GM19395 (cell line): Measurements from ENCODE around the gene GRID1.

Experiments
- ATAC-seq: cut with Tn5 transposase; IDR thresholded peaks from one replicate; pipeline ENCODE4 v1.9.1; 2021; ENCODE audit warnings: mild to moderate bottlenecking, moderate library complexity; ENCODE audit not compliant: unreplicated experiment

Gene GRID1

GRCh38 chr10:86160890-86161585 is 205.6 kb downstream of the GRID1 start:
- no peak for ATAC-seq

- no peak for ATAC-seq
Observed at GRCh38 chr10:86159797-86160196, 206.8 kb downstream of the GRID1 start.

- ATAC-seq: no peak
Observed at GRCh38 chr10:86155054-86155921, 211.3 kb downstream of the GRID1 start.

- ATAC-seq: no peak
Observed at GRCh38 chr10:86153751-86154150, 212.8 kb downstream of the GRID1 start.

- no peak for ATAC-seq
Observed at GRCh38 chr10:86152911-86153310, 213.7 kb downstream of the GRID1 start.

- ATAC-seq: no peak
Observed at GRCh38 chr10:86152354-86152753, 214.2 kb downstream of the GRID1 start.

- no peak for ATAC-seq
Observed at GRCh38 chr10:86151613-86152012, 215.0 kb downstream of the GRID1 start.

GRCh38 chr10:86149257-86149656 is 217.3 kb downstream of the GRID1 start:
- ATAC-seq: no peak

GRCh38 chr10:86148117-86148516 is 218.5 kb downstream of the GRID1 start:
- ATAC-seq: no peak

GRCh38 chr10:86144301-86144700 is 222.3 kb downstream of the GRID1 start:
- no peak for ATAC-seq

GRCh38 chr10:86141896-86142295 is 224.7 kb downstream of the GRID1 start:
- no peak for ATAC-seq

GRCh38 chr10:86139066-86139657 is 227.4 kb downstream of the GRID1 start:
- no peak for ATAC-seq

- ATAC-seq: no peak
Observed at GRCh38 chr10:86138551-86139065, 228.0 kb downstream of the GRID1 start.

GRCh38 chr10:86137561-86137960 is 229.0 kb downstream of the GRID1 start:
- no peak for ATAC-seq

- ATAC-seq: no peak
Observed at GRCh38 chr10:86136934-86137333, 229.7 kb downstream of the GRID1 start.

GRCh38 chr10:86135191-86135590 is 231.4 kb downstream of the GRID1 start:
- no peak for ATAC-seq

- ATAC-seq: no peak
Observed at GRCh38 chr10:86130737-86131475, 235.7 kb downstream of the GRID1 start.

- no peak for ATAC-seq
Observed at GRCh38 chr10:86130041-86130440, 236.6 kb downstream of the GRID1 start.

GRCh38 chr10:86128360-86128759 is 238.2 kb downstream of the GRID1 start:
- ATAC-seq: no peak

GRCh38 chr10:86127274-86127819 is 239.2 kb downstream of the GRID1 start:
- ATAC-seq: no peak

GRCh38 chr10:86124734-86125133 is 241.9 kb downstream of the GRID1 start:
- no peak for ATAC-seq
